Thyroid gland (tissue), 4 donors: ENCODE measurements around the gene RCVRN. TPM values are rescaled to one million over a fixed set of nuclear protein-coding genes. Genes with fewer than 3 reads are reported as not detected.

Source experiments
- DNase-seq, 2 donors: peaks; one replicate each; pipeline ENCODE4 v3.0.0-alpha.2; 2019
- H3K27ac ChIP-seq, 3 donors: fragments of 200-600 bp; sonication (generic); 1 replicate in 2 of 3; 2 replicates in 1 of 3; pipeline ENCODE4 v1.5.1; 2016 to 2019; ENCODE audit warnings: mild to moderate bottlenecking in 1 of 3, moderate library complexity in 1 of 3
- H3K27me3 ChIP-seq: fragments of 200-600 bp; sonication (generic); one replicate; pipeline ENCODE4 v1.5.1; 2019
- H3K36me3 ChIP-seq, 2 donors: fragments of 200-600 bp; sonication (generic); one replicate each; pipeline ENCODE4 v1.5.1; 2016 to 2019
- H3K4me1 ChIP-seq, 2 donors: fragments of 200-600 bp; sonication (generic); one replicate each; pipeline ENCODE4 v1.5.1; 2017 to 2019
- H3K4me3 ChIP-seq, 3 donors: fragments of 200-600 bp; sonication (generic); replicated peaks in 1 of 3; 1 replicate in 2 of 3; 2 replicates in 1 of 3; pipeline ENCODE4 v1.5.1; 2016; ENCODE audit warnings: mild to moderate bottlenecking in 1 of 3
- H3K9me3 ChIP-seq: fragments of 200-600 bp; sonication (generic); one replicate; pipeline ENCODE4 v1.5.1; 2017
- CTCF ChIP-seq, 6 experiments: fragments of 200-600 bp in 3 of 6; fragments of 450-650 bp in 3 of 6; sonication (generic) in 3 of 6; IDR thresholded peaks; one replicate each; pipeline ENCODE4 v1.5.1; 2016 to 2019; ENCODE audit warnings: antibody characterized with exemption in 6 of 6, mild to moderate bottlenecking in 2 of 6, inconsistent platforms in 1 of 6, moderate library complexity in 1 of 6
- POLR2A ChIP-seq, 2 donors: fragments of 450-650 bp; IDR thresholded peaks; one replicate each; pipeline ENCODE4 v1.6.1; 2017; ENCODE audit warnings: antibody characterized with exemption in 2 of 2, mild to moderate bottlenecking in 2 of 2, moderate library complexity in 1 of 2
- WGBS, 2 donors: methylation state at CpG; one replicate each; pipeline ENCODE4 v1.1.5; 2017; 5-methylcytosine and 5-hydroxymethylcytosine counted together
- intact Hi-C: fragments of 100-400 bp; cut with DNase I; formaldehyde crosslinking; loops from one replicate; pipeline ENCODE4 v1.15.1; 2023
- total RNA-seq, 4 donors: library from RNA; depleted of rRNA; stranded (reverse); fragments of >200 nt; gene quantifications; one replicate each; pipeline ENCODE4 v1.2.3, GENCODE V29; 2016

The RCVRN gene
- total RNA-seq, 4 donors from 2014 or later: not detected

GRCh38 chr17:9854255-9854654, 50.8 kb downstream of the RCVRN start:
- TF ChIP-seq POLR2A (IDR thresholded peaks at IDR 0.05) (no peak), CTCF (IDR thresholded peaks at IDR 0.05) (no peak)
- H3K27ac ChIP-seq: no peak overlapping the region
- DNase-seq: no peak
- H3K9me3 ChIP-seq: no peaks in the 10 kb centered on the region
- WGBS, 2 donors: 81 to 83% methylated on average over 5 of the region's 5 CpGs
- H3K4me3 ChIP-seq: no peak overlapping the region
- no peaks in the 10 kb centered on the region for H3K4me1 ChIP-seq
- intact Hi-C loops: no loop called here
- no peaks in the 10 kb centered on the region for H3K36me3 ChIP-seq
- H3K27me3 ChIP-seq: no peaks in the 10 kb centered on the region

DNA sequence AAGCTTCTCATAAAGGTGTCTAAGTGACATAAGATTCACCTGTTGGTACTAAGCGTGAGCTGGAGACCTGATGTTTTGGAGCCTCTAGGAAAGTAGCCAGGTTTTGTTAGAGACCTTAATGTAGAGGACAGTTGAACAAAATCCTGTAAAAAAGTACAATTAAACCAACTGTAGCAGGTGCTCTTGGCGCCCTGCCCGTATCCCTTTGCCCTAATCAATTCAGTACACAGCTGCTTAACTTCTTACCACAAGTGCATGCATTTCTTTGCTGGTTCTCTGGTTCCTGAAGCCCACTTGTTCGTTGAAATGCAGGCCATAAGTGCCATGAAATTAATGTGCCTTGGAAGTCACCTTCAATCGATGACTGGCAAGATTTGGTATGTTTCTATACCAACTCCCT, 54.9 kb downstream of the RCVRN start:
- DNase-seq: no peak
- no peaks in the 10 kb centered on the region for H3K9me3 ChIP-seq
- H3K27me3 ChIP-seq: no peaks in the 10 kb centered on the region
- H3K4me1 ChIP-seq: no peaks in the 10 kb centered on the region
- WGBS, 2 donors: 56 to 57% methylated on average over 5 of the region's 5 CpGs
- H3K27ac ChIP-seq: no peak overlapping the region
- H3K4me3 ChIP-seq: no peak overlapping the region
- H3K36me3 ChIP-seq: no peaks in the 10 kb centered on the region
- TF ChIP-seq CTCF (IDR thresholded peaks at IDR 0.05): no peak
- no peak for TF ChIP-seq POLR2A (IDR thresholded peaks at IDR 0.05)
- intact Hi-C loops: no loop called here

Other genes with a start within 250 kb of the RCVRN start
- gene DHRS7C, start 113.7 kb downstream of the RCVRN start, total RNA-seq: not detected
- not detected for gene GSG1L2, start 83.2 kb downstream of the RCVRN start, total RNA-seq
- 1 to 10 TPM in 2 of 4 donors, under 1 TPM in 2; 0.54 to 3.3 (median 1.2) TPM for gene GLP2R, start 79.3 kb downstream of the RCVRN start, total RNA-seq